ENCODE data around the gene OXGR1.

The OXGR1 gene

DNA sequence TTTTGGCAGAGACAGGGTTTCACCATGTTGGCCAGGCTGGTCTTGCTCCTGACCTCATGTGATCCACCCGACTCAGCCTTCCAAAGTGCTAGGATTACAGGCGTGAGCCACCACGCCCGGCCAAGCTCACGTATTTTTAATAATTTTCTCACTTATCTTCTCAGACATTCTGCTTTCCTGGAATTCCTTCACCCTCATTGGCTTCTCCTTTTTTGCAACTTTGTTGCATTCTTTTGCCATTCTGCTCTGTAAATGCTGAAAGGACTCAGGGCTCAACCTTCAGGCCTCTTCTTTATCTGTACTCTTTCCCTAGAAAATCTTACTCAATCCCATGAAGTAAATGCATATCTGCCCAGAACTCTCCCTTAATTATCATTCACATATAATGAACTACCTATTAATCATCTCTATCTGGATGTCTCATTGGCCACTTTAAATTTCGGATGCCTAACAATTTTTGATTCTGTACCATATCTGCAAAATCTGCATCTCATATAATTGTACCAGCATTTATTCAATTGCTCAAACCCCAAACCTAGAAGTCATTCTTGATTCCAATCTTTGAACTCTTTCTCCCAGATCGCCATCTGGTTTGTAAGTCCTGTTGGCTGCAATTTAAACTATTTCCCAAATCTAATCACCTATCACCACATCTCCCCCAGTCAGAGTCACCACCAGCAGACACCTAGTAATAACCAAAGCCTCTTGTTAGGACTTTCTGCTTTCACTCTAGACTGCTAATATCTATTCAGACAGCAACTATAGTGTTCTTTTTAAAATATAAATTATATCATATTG lies 18.2 kb upstream of the OXGR1 start:
- Histone ChIP-seq H3K14ac (ENCODE audit: low read length) (no peak overlapping the region), H2BK15ac (ENCODE audit: low read length) (no peak overlapping the region), H3K4me2 (ENCODE audit: insufficient read depth, low read length, poor library complexity, severe bottlenecking) (no peak overlapping the region), H4K8ac (ENCODE audit: low read depth, low read length) (no peak overlapping the region), H2AFZ (ENCODE audit: low read length) (no peak overlapping the region), H4K91ac (ENCODE audit: low read depth, low read length, poor library complexity) (no peak overlapping the region), H3K36me3 (replicated peaks in 1 of 2; ENCODE audit: control insufficient read depth in 2 of 2, insufficient read depth in 2 of 2, low read length in 2 of 2) (no peaks in the 10 kb centered on the region), H3K27ac (replicated peaks; ENCODE audit: low read length) (no peak overlapping the region), H3K4me3 (ENCODE audit: low read length in 2 of 2) (no peak overlapping the region), H2BK120ac (ENCODE audit: low read depth, low read length) (no peak overlapping the region), H2AK5ac (ENCODE audit: low read depth, low read length) (no peak overlapping the region), H3K18ac (ENCODE audit: low read length) (no peak overlapping the region), H2BK12ac (ENCODE audit: low read length) (no peak overlapping the region), H3K9ac (ENCODE audit: low read depth, low read length, poor library complexity) (no peak overlapping the region), H2BK5ac (ENCODE audit: low read length) (no peak overlapping the region), H3K4ac (ENCODE audit: low read length) (no peak overlapping the region), H3K9me3 (replicated peaks in 1 of 2; ENCODE audit: control insufficient read depth in 2 of 2, insufficient read depth in 1 of 2, low read depth in 1 of 2, low read length in 2 of 2) (no peaks in the 10 kb centered on the region), H3K79me1 (ENCODE audit: low read depth, low read length) (no peaks in the 10 kb centered on the region), H3K27me3 (ENCODE audit: control insufficient read depth in 3 of 3, insufficient read depth in 3 of 3, low read depth in 1 of 3, low read length in 3 of 3) (no peaks in the 10 kb centered on the region), H3K23ac (ENCODE audit: low read depth, low read length, poor library complexity) (no peak overlapping the region), H3K4me1 (ENCODE audit: control insufficient read depth in 2 of 2, insufficient read depth in 1 of 2, low read depth in 1 of 2, low read length in 2 of 2) (no peaks in the 10 kb centered on the region)
- WGBS, 2 donors (ENCODE audit: extremely low coverage in 2 of 2, insufficient read length in 2 of 2, insufficient replicate concordance in 1 of 2) = no CpG with 5 or more reads among the region's 7 CpGs
- DNase-seq (ENCODE audit: low spot score) = no peak

- no peak overlapping the region for H3K18ac ChIP-seq (ENCODE audit: low read length)
- H2AFZ ChIP-seq (ENCODE audit: low read length) = no peak overlapping the region
- no peak overlapping the region for H3K27ac ChIP-seq (replicated peaks; ENCODE audit: low read length)
- no peaks in the 10 kb centered on the region for H3K36me3 ChIP-seq (replicated peaks in 1 of 2; ENCODE audit: control insufficient read depth in 2 of 2, insufficient read depth in 2 of 2, low read length in 2 of 2)
- no peak overlapping the region for H4K8ac ChIP-seq (ENCODE audit: low read depth, low read length)
- no peak overlapping the region for H2BK120ac ChIP-seq (ENCODE audit: low read depth, low read length)
- no peaks in the 10 kb centered on the region for H3K27me3 ChIP-seq (ENCODE audit: control insufficient read depth in 3 of 3, insufficient read depth in 3 of 3, low read depth in 1 of 3, low read length in 3 of 3)
- H4K91ac ChIP-seq (ENCODE audit: low read depth, low read length, poor library complexity) = no peak overlapping the region
- no peak overlapping the region for H2AK5ac ChIP-seq (ENCODE audit: low read depth, low read length)
- no peak for DNase-seq (ENCODE audit: low spot score)
- H3K9ac ChIP-seq (ENCODE audit: low read depth, low read length, poor library complexity) = no peak overlapping the region
- no peak overlapping the region for H3K14ac ChIP-seq (ENCODE audit: low read length)
- no peak overlapping the region for H3K4me3 ChIP-seq (ENCODE audit: low read length in 2 of 2)
- no peak overlapping the region for H2BK12ac ChIP-seq (ENCODE audit: low read length)
- H2BK5ac ChIP-seq (ENCODE audit: low read length) = no peak overlapping the region
- no CpG with 5 or more reads among the region's 5 CpGs for whole genome bisulfite sequencing, 2 donors (ENCODE audit: extremely low coverage in 2 of 2, insufficient read length in 2 of 2, insufficient replicate concordance in 1 of 2)
- no peaks in the 10 kb centered on the region for H3K9me3 ChIP-seq (replicated peaks in 1 of 2; ENCODE audit: control insufficient read depth in 2 of 2, insufficient read depth in 1 of 2, low read depth in 1 of 2, low read length in 2 of 2)
- H3K23ac ChIP-seq (ENCODE audit: low read depth, low read length, poor library complexity) = no peak overlapping the region
- no peak overlapping the region for H3K4ac ChIP-seq (ENCODE audit: low read length)
- H3K79me1 ChIP-seq (ENCODE audit: low read depth, low read length) = no peaks in the 10 kb centered on the region
- H2BK15ac ChIP-seq (ENCODE audit: low read length) = no peak overlapping the region
- no peaks in the 10 kb centered on the region for H3K4me1 ChIP-seq (ENCODE audit: control insufficient read depth in 2 of 2, insufficient read depth in 1 of 2, low read depth in 1 of 2, low read length in 2 of 2)
- no peak overlapping the region for H3K4me2 ChIP-seq (ENCODE audit: insufficient read depth, low read length, poor library complexity, severe bottlenecking)
These were observed 17.3 kb upstream of the OXGR1 start for GRCh38 chr13:97011446-97012131.

GRCh38 chr13:97008643-97009042 lies 14.4 kb upstream of the OXGR1 start:
- no peaks in the 10 kb centered on the region for H3K9me3 ChIP-seq (replicated peaks in 1 of 2; ENCODE audit: control insufficient read depth in 2 of 2, insufficient read depth in 1 of 2, low read depth in 1 of 2, low read length in 2 of 2)
- no peak overlapping the region for H2BK15ac ChIP-seq (ENCODE audit: low read length)
- no peak overlapping the region for H3K4me2 ChIP-seq (ENCODE audit: insufficient read depth, low read length, poor library complexity, severe bottlenecking)
- H3K27ac ChIP-seq (replicated peaks; ENCODE audit: low read length) = no peak overlapping the region
- H3K4me3 ChIP-seq (ENCODE audit: low read length in 2 of 2) = no peak overlapping the region
- WGBS, 2 donors (ENCODE audit: extremely low coverage in 2 of 2, insufficient read length in 2 of 2, insufficient replicate concordance in 1 of 2) = no CpG with 5 or more reads among the region's 4 CpGs
- no peak overlapping the region for H4K8ac ChIP-seq (ENCODE audit: low read depth, low read length)
- no peak overlapping the region for H3K23ac ChIP-seq (ENCODE audit: low read depth, low read length, poor library complexity)
- H2BK5ac ChIP-seq (ENCODE audit: low read length) = no peak overlapping the region
- H3K79me1 ChIP-seq (ENCODE audit: low read depth, low read length) = no peaks in the 10 kb centered on the region
- H3K9ac ChIP-seq (ENCODE audit: low read depth, low read length, poor library complexity) = no peak overlapping the region
- DNase-seq (ENCODE audit: low spot score) = no peak
- H2AK5ac ChIP-seq (ENCODE audit: low read depth, low read length) = no peak overlapping the region
- no peak overlapping the region for H3K14ac ChIP-seq (ENCODE audit: low read length)
- no peak overlapping the region for H3K18ac ChIP-seq (ENCODE audit: low read length)
- no peak overlapping the region for H4K91ac ChIP-seq (ENCODE audit: low read depth, low read length, poor library complexity)
- no peak overlapping the region for H3K4ac ChIP-seq (ENCODE audit: low read length)
- H2AFZ ChIP-seq (ENCODE audit: low read length) = no peak overlapping the region
- no peaks in the 10 kb centered on the region for H3K27me3 ChIP-seq (ENCODE audit: control insufficient read depth in 3 of 3, insufficient read depth in 3 of 3, low read depth in 1 of 3, low read length in 3 of 3)
- no peak overlapping the region for H2BK120ac ChIP-seq (ENCODE audit: low read depth, low read length)
- peaks cover 0 to 3% of the 10 kb centered on the region in 2 donors for H3K4me1 ChIP-seq (ENCODE audit: control insufficient read depth in 2 of 2, insufficient read depth in 1 of 2, low read depth in 1 of 2, low read length in 2 of 2)
- no peaks in the 10 kb centered on the region for H3K36me3 ChIP-seq (replicated peaks in 1 of 2; ENCODE audit: control insufficient read depth in 2 of 2, insufficient read depth in 2 of 2, low read length in 2 of 2)
- no peak overlapping the region for H2BK12ac ChIP-seq (ENCODE audit: low read length)

- Histone ChIP-seq H2AK5ac (ENCODE audit: low read depth, low read length) (no peak overlapping the region), H2BK12ac (ENCODE audit: low read length) (no peak overlapping the region), H3K23ac (ENCODE audit: low read depth, low read length, poor library complexity) (no peak overlapping the region), H3K4ac (ENCODE audit: low read length) (no peak overlapping the region), H2BK5ac (ENCODE audit: low read length) (no peak overlapping the region), H2BK15ac (ENCODE audit: low read length) (no peak overlapping the region), H3K18ac (ENCODE audit: low read length) (no peak overlapping the region), H3K79me1 (ENCODE audit: low read depth, low read length) (no peaks in the 10 kb centered on the region), H3K4me1 (ENCODE audit: control insufficient read depth in 2 of 2, insufficient read depth in 1 of 2, low read depth in 1 of 2, low read length in 2 of 2) (peaks cover 0 to 3% of the 10 kb centered on the region in 2 donors), H3K4me2 (ENCODE audit: insufficient read depth, low read length, poor library complexity, severe bottlenecking) (no peak overlapping the region), H3K27ac (replicated peaks; ENCODE audit: low read length) (no peak overlapping the region), H3K9me3 (replicated peaks in 1 of 2; ENCODE audit: control insufficient read depth in 2 of 2, insufficient read depth in 1 of 2, low read depth in 1 of 2, low read length in 2 of 2) (no peaks in the 10 kb centered on the region), H3K36me3 (replicated peaks in 1 of 2; ENCODE audit: control insufficient read depth in 2 of 2, insufficient read depth in 2 of 2, low read length in 2 of 2) (no peaks in the 10 kb centered on the region), H4K91ac (ENCODE audit: low read depth, low read length, poor library complexity) (no peak overlapping the region), H3K4me3 (ENCODE audit: low read length in 2 of 2) (no peak overlapping the region), H4K8ac (ENCODE audit: low read depth, low read length) (no peak overlapping the region), H2AFZ (ENCODE audit: low read length) (no peak overlapping the region), H3K14ac (ENCODE audit: low read length) (no peak overlapping the region), H3K9ac (ENCODE audit: low read depth, low read length, poor library complexity) (no peak overlapping the region), H3K27me3 (ENCODE audit: control insufficient read depth in 3 of 3, insufficient read depth in 3 of 3, low read depth in 1 of 3, low read length in 3 of 3) (no peaks in the 10 kb centered on the region), H2BK120ac (ENCODE audit: low read depth, low read length) (no peak overlapping the region)
- no peak for DNase-seq (ENCODE audit: low spot score)
- no CpG with 5 or more reads among the region's 1 CpG for WGBS, 2 donors (ENCODE audit: extremely low coverage in 2 of 2, insufficient read length in 2 of 2, insufficient replicate concordance in 1 of 2)
These were observed 11.5 kb upstream of the OXGR1 start for GRCh38 chr13:97005625-97006262.

All from neuronal stem cell (in vitro differentiated cells).